Osteoblast (primary cell): ENCODE results near the gene TGFBI. TPM values are rescaled to one million over a fixed set of nuclear protein-coding genes. Genes with fewer than 3 reads are reported as not detected.

Experiments
- DNase-seq: peaks from one replicate; pipeline ENCODE4 v3.0.0; 2011; ENCODE audit warnings: low spot score, mixed read lengths; ENCODE audit not compliant: insufficient read length; ENCODE audit errors: missing footprints
- H2AFZ ChIP-seq: 2 replicates; pipeline ENCODE4 v1.6.0; 2011; ENCODE audit warnings: mild to moderate bottlenecking, low read length
- H3K27ac ChIP-seq: 2 replicates; pipeline ENCODE4 v1.5.1; 2011; ENCODE audit warnings: mild to moderate bottlenecking, low read depth, low read length, moderate library complexity
- H3K27me3 ChIP-seq: 2 replicates; pipeline ENCODE4 v1.6.0; 2012; ENCODE audit warnings: mild to moderate bottlenecking, control low read depth, inconsistent platforms, low read length, moderate library complexity; ENCODE audit not compliant: insufficient read depth
- H3K36me3 ChIP-seq: 2 replicates; pipeline ENCODE4 v1.5.1; 2011; ENCODE audit warnings: mild to moderate bottlenecking, low read length, control low read depth, moderate library complexity; ENCODE audit not compliant: insufficient read depth
- H3K4me1 ChIP-seq: 2 replicates; pipeline ENCODE4 v1.5.1; 2011; ENCODE audit warnings: mild to moderate bottlenecking, low read length, control low read depth, moderate library complexity; ENCODE audit not compliant: insufficient read depth
- H3K4me2 ChIP-seq: 2 replicates; pipeline ENCODE4 v1.6.0; 2011; ENCODE audit warnings: mild to moderate bottlenecking, low read length; ENCODE audit not compliant: insufficient read depth
- H3K4me3 ChIP-seq: fragments of 200-600 bp; sonication (generic); 3 replicates; pipeline ENCODE4 v1.5.1; 2012; ENCODE audit warnings: mild to moderate bottlenecking, low read length, inconsistent platforms; ENCODE audit not compliant: insufficient read depth
- H3K79me2 ChIP-seq: 2 replicates; pipeline ENCODE4 v1.6.0; 2012; ENCODE audit warnings: mild to moderate bottlenecking, low read length, control low read depth, inconsistent platforms; ENCODE audit not compliant: insufficient read depth
- H3K9me3 ChIP-seq: 2 replicates; pipeline ENCODE4 v1.5.1; 2011; ENCODE audit warnings: low read depth, low read length, control low read depth
- H4K20me1 ChIP-seq: 2 replicates; pipeline ENCODE4 v1.6.0; 2012; ENCODE audit warnings: mild to moderate bottlenecking, low read length, control low read depth; ENCODE audit not compliant: insufficient read depth
- total RNA-seq: library from RNA; depleted of rRNA; stranded (reverse); fragments of >200 nt; gene quantifications from 2 replicates; pipeline ENCODE4 v1.2.3, GENCODE V29; 2012
- TF ChIP-seq, protein P1 (sequence below): IDR thresholded peaks from 2 replicates; pipeline ENCODE4 v1.5.1; 2011; ENCODE audit warnings: mild to moderate bottlenecking, low read depth, low read length, moderate library complexity; ENCODE audit errors: extremely low read depth

The TGFBI gene
- total RNA-seq, 1 donor = 1,700 TPM

DNA sequence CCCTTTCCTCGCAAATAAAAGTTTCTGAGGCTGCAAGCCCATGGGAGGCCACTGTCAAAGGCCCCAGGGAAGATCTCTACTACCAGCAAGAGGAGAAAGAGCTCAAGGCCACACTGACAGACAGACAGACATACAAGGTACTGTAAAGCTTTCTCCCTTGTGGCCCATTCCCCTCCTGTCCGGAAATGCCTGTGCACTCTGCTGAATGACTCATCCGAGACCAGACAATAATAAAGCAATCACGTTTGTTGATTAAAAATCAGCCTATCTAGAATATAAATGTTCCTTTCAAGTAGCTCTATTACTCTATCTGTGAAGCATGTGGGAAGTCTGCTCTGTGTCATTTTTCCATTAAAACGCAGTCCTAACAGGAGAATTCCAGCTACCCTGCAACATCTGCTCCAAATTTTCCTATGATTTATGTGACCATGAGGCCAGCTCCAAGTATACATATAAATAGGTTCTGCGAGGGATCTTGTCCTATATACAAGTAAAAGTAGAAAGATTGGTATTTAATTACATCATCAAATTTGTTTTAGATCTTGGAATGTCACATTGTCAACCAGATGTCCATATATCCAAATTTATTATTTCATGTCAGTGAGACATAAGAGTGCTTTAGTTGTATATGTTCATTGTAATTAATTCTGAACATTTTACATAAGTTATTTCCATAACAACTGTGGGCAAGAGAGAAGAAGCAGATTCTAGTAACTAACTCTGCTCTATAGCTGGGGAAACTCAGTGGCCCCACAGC, 34.7 kb upstream of the TGFBI start:
- Histone ChIP-seq H3K79me2 (no peaks in the 10 kb centered on the region), H3K27ac (peak overlapping the region; percentile 96), H3K4me2 (peak overlapping the region; percentile 32), H3K4me1 (peaks cover 46% of the 10 kb centered on the region), H4K20me1 (no peaks in the 10 kb centered on the region), H3K36me3 (no peaks in the 10 kb centered on the region), H2AFZ (no peak overlapping the region), H3K9me3 (no peaks in the 10 kb centered on the region), H3K4me3 (no peak overlapping the region), H3K27me3 (no peaks in the 10 kb centered on the region)
- TF ChIP-seq, protein P1, sequence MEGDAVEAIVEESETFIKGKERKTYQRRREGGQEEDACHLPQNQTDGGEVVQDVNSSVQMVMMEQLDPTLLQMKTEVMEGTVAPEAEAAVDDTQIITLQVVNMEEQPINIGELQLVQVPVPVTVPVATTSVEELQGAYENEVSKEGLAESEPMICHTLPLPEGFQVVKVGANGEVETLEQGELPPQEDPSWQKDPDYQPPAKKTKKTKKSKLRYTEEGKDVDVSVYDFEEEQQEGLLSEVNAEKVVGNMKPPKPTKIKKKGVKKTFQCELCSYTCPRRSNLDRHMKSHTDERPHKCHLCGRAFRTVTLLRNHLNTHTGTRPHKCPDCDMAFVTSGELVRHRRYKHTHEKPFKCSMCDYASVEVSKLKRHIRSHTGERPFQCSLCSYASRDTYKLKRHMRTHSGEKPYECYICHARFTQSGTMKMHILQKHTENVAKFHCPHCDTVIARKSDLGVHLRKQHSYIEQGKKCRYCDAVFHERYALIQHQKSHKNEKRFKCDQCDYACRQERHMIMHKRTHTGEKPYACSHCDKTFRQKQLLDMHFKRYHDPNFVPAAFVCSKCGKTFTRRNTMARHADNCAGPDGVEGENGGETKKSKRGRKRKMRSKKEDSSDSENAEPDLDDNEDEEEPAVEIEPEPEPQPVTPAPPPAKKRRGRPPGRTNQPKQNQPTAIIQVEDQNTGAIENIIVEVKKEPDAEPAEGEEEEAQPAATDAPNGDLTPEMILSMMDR = no peak
- no peak for DNase-seq

DNA sequence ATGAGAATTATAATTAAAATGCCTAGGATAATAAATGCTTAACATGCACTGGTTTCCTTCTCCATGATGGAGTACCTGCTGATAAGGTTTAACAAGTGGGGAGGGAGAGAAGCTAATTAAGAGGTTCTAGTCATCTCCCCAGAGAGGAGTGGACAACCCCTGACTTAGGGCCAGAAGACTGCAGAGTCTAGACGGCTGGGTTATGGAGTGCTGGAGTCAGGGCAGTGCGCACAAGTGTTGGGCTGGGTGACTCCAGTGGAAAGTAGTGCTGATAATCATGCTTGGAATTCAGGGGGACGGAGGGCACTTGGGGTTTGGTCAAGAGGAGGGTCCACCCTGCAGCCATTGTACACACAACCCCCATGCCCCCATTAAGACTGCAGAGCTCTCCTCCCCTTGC, 32.8 kb upstream of the TGFBI start:
- H3K4me1 ChIP-seq = peaks cover 56% of the 10 kb centered on the region
- H3K36me3 ChIP-seq = no peaks in the 10 kb centered on the region
- no peaks in the 10 kb centered on the region for H3K27me3 ChIP-seq
- peak overlapping the region; percentile 67 for H3K4me2 ChIP-seq
- peak overlapping the region; percentile 34 for H3K4me3 ChIP-seq
- H3K79me2 ChIP-seq = no peaks in the 10 kb centered on the region
- TF ChIP-seq, protein P1 = no peak
- H3K27ac ChIP-seq = peak overlapping the region; percentile 96
- DNase-seq = peak; percentile 76
- H2AFZ ChIP-seq = peak overlapping the region; percentile 58
- no peaks in the 10 kb centered on the region for H4K20me1 ChIP-seq
- H3K9me3 ChIP-seq = no peaks in the 10 kb centered on the region

DNA sequence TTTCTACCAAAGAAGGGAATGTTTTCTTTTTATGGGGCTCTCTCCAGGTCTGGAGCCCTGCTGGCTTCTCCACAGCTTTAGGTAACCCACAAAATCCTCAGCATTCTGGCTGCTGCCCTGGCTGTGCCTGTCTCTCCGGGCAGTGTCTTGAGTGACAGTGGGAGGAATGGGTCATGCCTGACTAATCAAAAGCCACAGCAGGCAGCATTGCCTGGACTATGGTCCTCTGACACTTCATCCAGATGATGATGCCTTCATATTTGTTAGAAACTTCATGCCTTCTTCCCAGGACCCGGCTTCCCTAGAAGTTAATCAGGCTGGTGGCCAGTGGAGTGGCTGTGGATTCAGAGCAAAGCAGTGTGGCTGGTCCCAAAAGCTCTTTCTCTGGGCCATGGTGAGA, 32.2 kb upstream of the TGFBI start:
- H2AFZ ChIP-seq = peak overlapping the region; percentile 58
- no peaks in the 10 kb centered on the region for H3K79me2 ChIP-seq
- TF ChIP-seq, protein P1 = no peak
- H3K27me3 ChIP-seq = no peaks in the 10 kb centered on the region
- no peaks in the 10 kb centered on the region for H3K36me3 ChIP-seq
- no peaks in the 10 kb centered on the region for H3K9me3 ChIP-seq
- peak overlapping the region; percentile 34 for H3K4me3 ChIP-seq
- peak overlapping the region; percentile 67 for H3K4me2 ChIP-seq
- no peaks in the 10 kb centered on the region for H4K20me1 ChIP-seq
- peak; percentile 79 for DNase-seq
- peak overlapping the region; percentile 96 for H3K27ac ChIP-seq
- H3K4me1 ChIP-seq = peaks cover 58% of the 10 kb centered on the region

DNA sequence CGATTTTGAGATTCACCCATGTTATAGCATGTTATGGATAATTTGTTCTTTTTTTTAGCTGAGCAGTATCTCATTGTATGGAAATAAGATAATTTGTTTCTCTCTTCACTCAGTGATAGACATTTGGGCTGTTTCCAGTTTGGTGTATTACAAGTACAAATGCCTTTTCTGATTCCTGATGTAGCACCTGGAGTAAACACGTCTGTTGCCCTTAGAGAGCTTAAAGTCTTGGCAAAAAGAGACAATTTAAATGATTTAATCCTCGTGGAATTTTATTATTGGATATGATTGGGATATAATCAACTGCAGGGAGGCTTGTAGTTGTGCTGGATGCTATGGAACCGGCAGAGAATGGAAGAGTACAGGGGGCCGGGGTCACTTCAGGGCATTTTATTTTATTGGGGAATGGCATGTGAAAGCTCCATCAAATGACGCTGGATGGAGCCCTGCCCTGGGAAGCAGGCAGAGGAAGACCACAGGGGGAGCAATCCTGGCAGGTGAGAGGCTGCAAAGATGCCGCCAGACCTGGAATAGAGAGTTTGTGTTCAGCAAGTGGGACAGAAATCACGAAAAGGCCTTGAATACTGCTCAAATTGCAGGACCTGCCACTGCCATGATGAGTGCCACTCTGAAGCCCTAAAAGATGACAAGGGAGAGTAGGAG, 31.0 kb upstream of the TGFBI start:
- Histone ChIP-seq H3K9me3 (no peaks in the 10 kb centered on the region), H3K36me3 (no peaks in the 10 kb centered on the region), H3K79me2 (no peaks in the 10 kb centered on the region), H3K27ac (peak overlapping the region; percentile 96), H3K27me3 (no peaks in the 10 kb centered on the region), H3K4me1 (peaks cover 59% of the 10 kb centered on the region), H4K20me1 (no peaks in the 10 kb centered on the region), H3K4me2 (no peak overlapping the region), H2AFZ (no peak overlapping the region), H3K4me3 (no peak overlapping the region)
- DNase-seq = no peak
- TF ChIP-seq, protein P1 = no peak
